HepG2 (cell line): ENCODE measurements around the gene CD93. TPM values are rescaled to one million over a fixed set of nuclear protein-coding genes. Genes with fewer than 3 reads are reported as not detected.

Experiments used
- ATAC-seq: fragments of 200-7000 bp; cut with Tn5 transposase; 3 replicates; pipeline ENCODE4 v1.9.1; 2020; ENCODE audit warnings: mild to moderate bottlenecking, moderate library complexity
- BruUV-seq: library from RNA; stranded (reverse); fragments of 400-500 nt; replicated peaks from 2 replicates; lab custom pipeline; 2021; lab: Mats Ljungman, UMichigan
- CTCF ChIA-PET: fragments of 300-600 bp; formaldehyde crosslinking; extraction: SDS; loops from one replicate; lab custom pipeline; 2021; ENCODE audit warnings: low total read pairs, inconsistent platforms, low intra/inter-chr PET ratio; lab: Yijun Ruan, JAX
- POLR2A ChIA-PET: fragments of 350-600 bp; sonication (Branson Sonifier 250); formaldehyde crosslinking; loops from one replicate; lab custom pipeline; 2020; ENCODE audit warnings: antibody characterized with exemption, inconsistent platforms; lab: Yijun Ruan, JAX
- DNase-seq: peaks from one replicate; pipeline ENCODE4 v3.0.0-alpha.2; 2015; ENCODE audit warnings: low spot score
- FAIRE-seq: peaks from 3 replicates; lab custom pipeline; 2011; peaks lifted over from hg19 to GRCh38; lab: Jason Lieb, UNC
- H2AFZ ChIP-seq: one replicate; pipeline ENCODE4 v1.6.1; 2011; ENCODE audit warnings: low read length, inconsistent platforms
- H3K27ac ChIP-seq: fragments of 300-600 bp; 3 replicates; pipeline ENCODE4 v1.8.0; 2011; ENCODE audit warnings: mixed run types, mild to moderate bottlenecking, mixed read lengths, low read length, inconsistent platforms; ENCODE audit not compliant: insufficient read depth; ENCODE audit errors: extremely low read length
- H3K27me3 ChIP-seq, 2 experiments: fragments of 200-600 bp in 1 of 2; 2 replicates in 1 of 2; 3 replicates in 1 of 2; pipeline versions ENCODE4 v1.6.0 to v1.8.0; 2011; ENCODE audit warnings: low read length in 2 of 2, mild to moderate bottlenecking in 2 of 2, moderate library complexity in 2 of 2, inconsistent platforms in 1 of 2; ENCODE audit not compliant: insufficient read depth in 2 of 2, control insufficient read depth in 1 of 2
- H3K36me3 ChIP-seq, 2 experiments: fragments of 200-600 bp in 1 of 2; replicated peaks in 1 of 2; 2 replicates in 1 of 2; 3 replicates in 1 of 2; pipeline versions ENCODE4 v1.5.1 to v1.8.0; 2011; ENCODE audit warnings: low read length in 2 of 2, inconsistent platforms in 1 of 2; ENCODE audit not compliant: insufficient read depth in 2 of 2, control insufficient read depth in 1 of 2
- H3K4me1 ChIP-seq: 2 replicates; pipeline ENCODE4 v1.5.1; 2012; ENCODE audit warnings: low read length, inconsistent platforms; ENCODE audit not compliant: insufficient read depth
- H3K4me2 ChIP-seq: 2 replicates; pipeline ENCODE4 v1.6.0; 2011; ENCODE audit warnings: low read depth, low read length, inconsistent platforms
- H3K4me3 ChIP-seq, 3 experiments: fragments of 200-600 bp in 1 of 3; sonication (generic), shearing (Covaris generic) in 1 of 3; replicated peaks in 1 of 3; 2 replicates each; pipeline ENCODE4 v1.5.1; 2011 to 2016; ENCODE audit warnings: low read length in 3 of 3, inconsistent platforms in 2 of 3, low read depth in 2 of 3, mild to moderate bottlenecking in 2 of 3, control low read depth in 1 of 3, mixed read lengths in 1 of 3; ENCODE audit not compliant: insufficient read depth in 1 of 3
- H3K79me2 ChIP-seq: one replicate; pipeline ENCODE4 v1.6.1; 2011; ENCODE audit warnings: low read length, inconsistent platforms; ENCODE audit not compliant: insufficient read depth
- H3K9ac ChIP-seq: 2 replicates; pipeline ENCODE4 v1.6.0; 2011; ENCODE audit warnings: mild to moderate bottlenecking, low read depth, low read length, inconsistent platforms; ENCODE audit not compliant: insufficient read depth
- H3K9me3 ChIP-seq: 2 replicates; pipeline ENCODE4 v1.5.1; 2012; ENCODE audit warnings: mild to moderate bottlenecking, low read length
- H4K20me1 ChIP-seq: 2 replicates; pipeline ENCODE4 v1.6.0; 2011; ENCODE audit warnings: inconsistent platforms, mild to moderate bottlenecking, low read length, moderate library complexity; ENCODE audit not compliant: insufficient read depth
- BCL6 ChIP-seq: IDR thresholded peaks from 2 replicates; pipeline ENCODE4 v1.6.1; 2016; ENCODE audit warnings: missing genetic modification reagents, missing compliant biosample characterization
- ETV5 ChIP-seq: IDR thresholded peaks from 2 replicates; pipeline ENCODE4 v1.6.1; 2018; ENCODE audit warnings: missing biosample characterization, missing genetic modification reagents, inconsistent platforms, borderline replicate concordance
- GATAD2A ChIP-seq: IDR thresholded peaks from 2 replicates; pipeline ENCODE4 v1.6.1; 2016
- HMG20A ChIP-seq: IDR thresholded peaks from 2 replicates; pipeline ENCODE4 v1.6.1; 2016; ENCODE audit warnings: borderline replicate concordance
- JUNB ChIP-seq: sonication (generic); formaldehyde crosslinking; IDR thresholded peaks from 2 replicates; pipeline ENCODE4 v1.8.0; 2022; ENCODE audit warnings: missing genetic modification reagents, mild to moderate bottlenecking, borderline replicate concordance
- MIER3 ChIP-seq: IDR thresholded peaks from 2 replicates; pipeline ENCODE4 v1.6.1; 2016; ENCODE audit warnings: missing compliant biosample characterization, borderline replicate concordance
- ONECUT2 ChIP-seq: sonication (generic); formaldehyde crosslinking; IDR thresholded peaks from 2 replicates; pipeline ENCODE4 v1.4.0; 2020; ENCODE audit warnings: missing genetic modification reagents
- SMC3 ChIP-seq: IDR thresholded peaks from 2 replicates; pipeline ENCODE4 v1.6.1; 2011; ENCODE audit warnings: low read length, improper control_type of control experiment
- SSRP1 ChIP-seq: IDR thresholded peaks from 2 replicates; pipeline ENCODE4 v1.6.1; 2016; ENCODE audit warnings: control low read depth
- STAG1 ChIP-seq: sonication (generic); formaldehyde crosslinking; IDR thresholded peaks from 2 replicates; pipeline ENCODE4 v1.4.0; 2020; ENCODE audit warnings: missing genetic modification reagents
- ZNF253 ChIP-seq: sonication (generic); formaldehyde crosslinking; IDR thresholded peaks from 2 replicates; pipeline ENCODE4 v1.8.0; 2022; ENCODE audit warnings: mild to moderate bottlenecking, missing genetic modification reagents, borderline replicate concordance
- ZNF496 ChIP-seq: sonication (generic); formaldehyde crosslinking; IDR thresholded peaks from 2 replicates; pipeline ENCODE4 v1.8.1; 2023; ENCODE audit warnings: mild to moderate bottlenecking, moderate library complexity, missing genetic modification reagents; ENCODE audit not compliant: insufficient replicate concordance
- ZNF75D ChIP-seq: sonication (generic); formaldehyde crosslinking; IDR thresholded peaks from 2 replicates; pipeline ENCODE4 v1.8.1; 2023; ENCODE audit warnings: missing genetic modification reagents, mild to moderate bottlenecking, borderline replicate concordance
- WGBS: methylation state at CpG from one replicate; pipeline ENCODE4 v1.1.6; 2017; ENCODE audit warnings: low lambda C conversion rate; 5-methylcytosine and 5-hydroxymethylcytosine counted together
- in situ Hi-C: cut with HindIII; loops from 2 replicates; pipeline ENCODE4 v1.10.0; 2017; ENCODE audit warnings: low pct_unique_long_range_greater_than_20kb; ENCODE audit not compliant: extremely low pct_ligation_motif_present
- intact Hi-C: fragments of 100-400 bp; cut with micrococcal nuclease; formaldehyde crosslinking; loops from one replicate; pipeline ENCODE4 v1.10.0; 2022; ENCODE audit not compliant: unreplicated experiment
- polyA plus RNA-seq, 8 experiments: library from polyadenylated mRNA; depleted of rRNA in 3 of 8; stranded (reverse) in 7 of 8; unstranded in 1 of 8; fragments of >200 nt; fragmentation: Illumina TruSeq in 4 of 8; extraction: Trizol in 4 of 8; gene quantifications; 2 replicates each; pipeline versions ENCODE4 v1.2.1 to v1.2.3, GENCODE V29; 2011 to 2016; ENCODE audit warnings: low read depth in 4 of 8, missing spikeins in 1 of 8, mixed read lengths in 1 of 8; ENCODE audit not compliant: insufficient read depth in 1 of 8
- total RNA-seq, 5 experiments: library from RNA; depleted of rRNA; stranded (reverse); fragments of >200 nt; fragmentation: Illumina TruSeq; extraction: Trizol; gene quantifications; 2 replicates each; pipeline ENCODE4 v1.2.3, GENCODE V29; 2016; ENCODE audit warnings: low read depth in 1 of 5
- TF ChIP-seq, protein P1 (sequence below): sonication (generic); formaldehyde crosslinking; IDR thresholded peaks from 2 replicates; pipeline ENCODE4 v1.5.1; 2020; ENCODE audit warnings: mild to moderate bottlenecking, missing genetic modification reagents, borderline replicate concordance
- TF ChIP-seq, protein P2 (sequence below): sonication (generic); formaldehyde crosslinking; IDR thresholded peaks from 2 replicates; pipeline ENCODE4 v1.4.0; 2020; ENCODE audit warnings: missing genetic modification reagents
- TF ChIP-seq, protein P3 (sequence below): sonication (generic); formaldehyde crosslinking; IDR thresholded peaks from 2 replicates; pipeline ENCODE4 v1.5.0; 2020; ENCODE audit warnings: mild to moderate bottlenecking, missing genetic modification reagents, moderate library complexity
- TF ChIP-seq, protein P4 (sequence below): sonication (generic); formaldehyde crosslinking; IDR thresholded peaks from 2 replicates; pipeline ENCODE4 v1.5.0; 2020; ENCODE audit warnings: missing genetic modification reagents

The CD93 gene
- total and polyA plus RNA-seq, 2 of the 13 experiments (the other 11 are each of a cell fraction or from before 2014, with no cell fraction given), result not detected

DNA sequence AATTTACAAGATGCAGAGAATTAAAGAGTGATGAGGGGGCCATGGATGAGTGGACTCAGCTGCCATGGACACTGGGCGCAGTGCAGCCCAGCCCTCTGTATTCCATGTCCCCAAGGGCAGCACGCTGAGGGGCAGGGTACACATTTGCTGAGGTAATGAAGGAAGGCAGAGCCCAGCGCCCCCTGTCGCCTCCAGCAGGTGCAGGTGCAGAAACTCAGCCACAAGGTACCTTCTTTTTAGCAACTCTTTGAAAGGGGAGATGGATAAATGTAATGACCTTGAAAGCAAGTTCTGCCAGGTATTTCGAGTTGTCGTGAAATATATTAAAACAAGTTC is 7.1 kb downstream of the CD93 start:
- H2AFZ ChIP-seq, result no peak overlapping the region
- no peaks in the 10 kb centered on the region for H3K79me2 ChIP-seq
- in situ Hi-C loops, result no loop called here
- peak; percentile 16 for DNase-seq
- intact Hi-C loops, result loop anchor here (10.0 kb wide), 1 partner anchor 384 kb away; no protein-coding TSS in a partner anchor
- no peak overlapping the region for H3K9ac ChIP-seq
- no peak for FAIRE-seq
- no peaks in the 10 kb centered on the region for H4K20me1 ChIP-seq
- peak; percentile 80 for ATAC-seq
- no TSS peak for BruUV-seq
- H3K36me3 ChIP-seq, result no peaks in the 10 kb centered on the region
- H3K27me3 ChIP-seq, result no peaks in the 10 kb centered on the region
- no peak overlapping the region for H3K4me3 ChIP-seq
- ChIA-PET CTCF (no interaction called here), POLR2A (no interaction called here)
- H3K27ac ChIP-seq, result no peak overlapping the region
- no peak overlapping the region for H3K4me2 ChIP-seq
- TF ChIP-seq ZNF253 (CRISPR knock-in tag) (no peak), HMG20A (CRISPR knock-in tag) (no peak), ONECUT2 (CRISPR knock-in tag) (no peak), SSRP1 (CRISPR knock-in tag) (no peak), JUNB (CRISPR knock-in tag) (no peak), ZNF496 (CRISPR knock-in tag) (no peak), GATAD2A (CRISPR knock-in tag) (no peak), ZNF75D (CRISPR knock-in tag) (no peak), ETV5 (CRISPR knock-in tag) (no peak), STAG1 (peak; percentile 59), BCL6 (CRISPR knock-in tag) (no peak), MIER3 (CRISPR knock-in tag) (no peak), SMC3 (peak; percentile 15; the same call in 1 of the 2 replicates)
- TF ChIP-seq, protein P1, sequence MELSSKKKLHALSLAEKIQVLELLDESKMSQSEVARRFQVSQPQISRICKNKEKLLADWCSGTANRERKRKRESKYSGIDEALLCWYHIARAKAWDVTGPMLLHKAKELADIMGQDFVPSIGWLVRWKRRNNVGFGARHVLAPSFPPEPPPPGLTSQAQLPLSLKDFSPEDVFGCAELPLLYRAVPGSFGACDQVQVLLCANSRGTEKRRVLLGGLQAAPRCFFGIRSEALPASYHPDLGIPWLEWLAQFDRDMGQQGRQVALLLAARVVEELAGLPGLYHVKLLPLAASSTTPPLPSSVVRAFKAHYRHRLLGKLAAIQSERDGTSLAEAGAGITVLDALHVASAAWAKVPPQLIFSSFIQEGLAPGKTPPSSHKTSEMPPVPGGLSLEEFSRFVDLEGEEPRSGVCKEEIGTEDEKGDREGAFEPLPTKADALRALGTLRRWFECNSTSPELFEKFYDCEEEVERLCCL (CRISPR knock-in tag), result no peak
- TF ChIP-seq, protein P2, sequence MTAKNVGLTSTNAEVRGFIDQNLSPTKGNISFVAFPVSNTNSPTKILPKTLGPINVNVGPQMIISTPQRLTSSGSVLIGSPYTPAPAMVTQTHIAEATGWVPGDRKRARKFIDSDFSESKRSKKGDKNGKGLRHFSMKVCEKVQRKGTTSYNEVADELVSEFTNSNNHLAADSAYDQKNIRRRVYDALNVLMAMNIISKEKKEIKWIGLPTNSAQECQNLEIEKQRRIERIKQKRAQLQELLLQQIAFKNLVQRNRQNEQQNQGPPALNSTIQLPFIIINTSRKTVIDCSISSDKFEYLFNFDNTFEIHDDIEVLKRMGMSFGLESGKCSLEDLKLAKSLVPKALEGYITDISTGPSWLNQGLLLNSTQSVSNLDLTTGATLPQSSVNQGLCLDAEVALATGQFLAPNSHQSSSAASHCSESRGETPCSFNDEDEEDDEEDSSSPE (CRISPR knock-in tag), result no peak
- TF ChIP-seq, protein P3, sequence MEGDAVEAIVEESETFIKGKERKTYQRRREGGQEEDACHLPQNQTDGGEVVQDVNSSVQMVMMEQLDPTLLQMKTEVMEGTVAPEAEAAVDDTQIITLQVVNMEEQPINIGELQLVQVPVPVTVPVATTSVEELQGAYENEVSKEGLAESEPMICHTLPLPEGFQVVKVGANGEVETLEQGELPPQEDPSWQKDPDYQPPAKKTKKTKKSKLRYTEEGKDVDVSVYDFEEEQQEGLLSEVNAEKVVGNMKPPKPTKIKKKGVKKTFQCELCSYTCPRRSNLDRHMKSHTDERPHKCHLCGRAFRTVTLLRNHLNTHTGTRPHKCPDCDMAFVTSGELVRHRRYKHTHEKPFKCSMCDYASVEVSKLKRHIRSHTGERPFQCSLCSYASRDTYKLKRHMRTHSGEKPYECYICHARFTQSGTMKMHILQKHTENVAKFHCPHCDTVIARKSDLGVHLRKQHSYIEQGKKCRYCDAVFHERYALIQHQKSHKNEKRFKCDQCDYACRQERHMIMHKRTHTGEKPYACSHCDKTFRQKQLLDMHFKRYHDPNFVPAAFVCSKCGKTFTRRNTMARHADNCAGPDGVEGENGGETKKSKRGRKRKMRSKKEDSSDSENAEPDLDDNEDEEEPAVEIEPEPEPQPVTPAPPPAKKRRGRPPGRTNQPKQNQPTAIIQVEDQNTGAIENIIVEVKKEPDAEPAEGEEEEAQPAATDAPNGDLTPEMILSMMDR (CRISPR knock-in tag), result peak; percentile 70
- TF ChIP-seq, protein P4, sequence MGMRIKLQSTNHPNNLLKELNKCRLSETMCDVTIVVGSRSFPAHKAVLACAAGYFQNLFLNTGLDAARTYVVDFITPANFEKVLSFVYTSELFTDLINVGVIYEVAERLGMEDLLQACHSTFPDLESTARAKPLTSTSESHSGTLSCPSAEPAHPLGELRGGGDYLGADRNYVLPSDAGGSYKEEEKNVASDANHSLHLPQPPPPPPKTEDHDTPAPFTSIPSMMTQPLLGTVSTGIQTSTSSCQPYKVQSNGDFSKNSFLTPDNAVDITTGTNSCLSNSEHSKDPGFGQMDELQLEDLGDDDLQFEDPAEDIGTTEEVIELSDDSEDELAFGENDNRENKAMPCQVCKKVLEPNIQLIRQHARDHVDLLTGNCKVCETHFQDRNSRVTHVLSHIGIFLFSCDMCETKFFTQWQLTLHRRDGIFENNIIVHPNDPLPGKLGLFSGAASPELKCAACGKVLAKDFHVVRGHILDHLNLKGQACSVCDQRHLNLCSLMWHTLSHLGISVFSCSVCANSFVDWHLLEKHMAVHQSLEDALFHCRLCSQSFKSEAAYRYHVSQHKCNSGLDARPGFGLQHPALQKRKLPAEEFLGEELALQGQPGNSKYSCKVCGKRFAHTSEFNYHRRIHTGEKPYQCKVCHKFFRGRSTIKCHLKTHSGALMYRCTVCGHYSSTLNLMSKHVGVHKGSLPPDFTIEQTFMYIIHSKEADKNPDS (CRISPR knock-in tag), result no peak
- no peaks in the 10 kb centered on the region for H3K9me3 ChIP-seq
- H3K4me1 ChIP-seq, result no peaks in the 10 kb centered on the region
- WGBS, result 9% methylated on average over 6 of the region's 6 CpGs
